ENCODE results near the gene RUFY3. TPM values are rescaled to one million over a fixed set of nuclear protein-coding genes. Genes with fewer than 3 reads are reported as not detected.

RUFY3 gene
- total and polyA plus RNA-seq, 9 of the 15 experiments (the other 6 are each of a cell fraction or from before 2014, with no cell fraction given) = 4.2 to 31.1 (median 21.5) TPM

DNA sequence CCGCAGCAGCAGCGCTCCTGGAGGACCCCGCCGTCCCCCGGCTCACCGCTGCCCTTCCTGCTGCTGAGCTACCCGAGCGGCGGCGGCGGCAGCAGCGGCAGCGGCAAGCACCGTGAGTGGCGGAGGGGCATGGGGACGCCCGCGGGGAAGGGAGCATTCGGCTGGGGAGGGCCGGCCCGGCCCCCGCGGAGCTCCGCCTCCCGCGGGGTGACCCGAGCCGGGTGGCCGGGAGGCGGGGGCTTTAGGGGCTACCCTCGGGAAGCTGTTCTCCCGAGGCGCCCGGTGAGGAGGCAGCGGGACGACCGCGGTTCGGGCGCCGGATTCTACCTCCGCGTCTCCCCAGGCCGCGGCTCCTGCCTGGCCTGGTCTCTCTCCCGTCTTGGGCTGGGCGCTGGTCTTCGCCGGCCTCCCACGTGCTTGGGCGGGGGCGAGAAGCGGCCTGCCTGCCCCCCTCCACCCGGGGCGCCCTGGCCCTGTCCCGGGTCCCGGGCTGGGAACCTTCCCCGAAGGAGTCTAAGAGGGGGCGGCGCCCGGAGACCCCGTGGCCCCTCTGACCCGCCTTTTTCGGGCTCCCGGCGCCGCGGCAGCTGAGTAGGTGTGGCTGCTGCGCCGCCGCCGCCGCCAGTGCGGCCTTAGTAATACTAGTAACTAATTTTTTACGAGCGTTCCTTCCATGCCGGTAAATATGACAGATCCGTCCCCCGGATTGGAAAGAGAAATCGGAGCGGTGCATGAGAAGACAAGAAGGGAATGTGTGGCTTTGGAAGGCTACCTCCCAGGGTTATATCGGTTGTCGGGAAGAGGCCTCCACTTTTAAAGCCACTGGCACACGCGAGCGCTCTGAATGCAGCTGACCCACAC, 16.4 kb upstream of the RUFY3 start (continued):
- TF ChIP-seq KLF10 (CRISPR knock-in tag; IDR thresholded peaks at IDR 0.05) = no peak
- no peak; the same call in 1 of the 2 replicates for TF ChIP-seq ILF3 (IDR thresholded peaks at IDR 0.05; ENCODE audit: borderline replicate concordance)
- no peak for TF ChIP-seq ZBTB17 (CRISPR knock-in tag; IDR thresholded peaks at IDR 0.05)
- TF ChIP-seq SIX5 (IDR thresholded peaks at IDR 0.05; ENCODE audit: borderline replicate concordance in 1 of 2, insufficient read depth in 1 of 2, low read depth in 1 of 2, low read length in 2 of 2) = no peak
- TF ChIP-seq, protein P1, sequence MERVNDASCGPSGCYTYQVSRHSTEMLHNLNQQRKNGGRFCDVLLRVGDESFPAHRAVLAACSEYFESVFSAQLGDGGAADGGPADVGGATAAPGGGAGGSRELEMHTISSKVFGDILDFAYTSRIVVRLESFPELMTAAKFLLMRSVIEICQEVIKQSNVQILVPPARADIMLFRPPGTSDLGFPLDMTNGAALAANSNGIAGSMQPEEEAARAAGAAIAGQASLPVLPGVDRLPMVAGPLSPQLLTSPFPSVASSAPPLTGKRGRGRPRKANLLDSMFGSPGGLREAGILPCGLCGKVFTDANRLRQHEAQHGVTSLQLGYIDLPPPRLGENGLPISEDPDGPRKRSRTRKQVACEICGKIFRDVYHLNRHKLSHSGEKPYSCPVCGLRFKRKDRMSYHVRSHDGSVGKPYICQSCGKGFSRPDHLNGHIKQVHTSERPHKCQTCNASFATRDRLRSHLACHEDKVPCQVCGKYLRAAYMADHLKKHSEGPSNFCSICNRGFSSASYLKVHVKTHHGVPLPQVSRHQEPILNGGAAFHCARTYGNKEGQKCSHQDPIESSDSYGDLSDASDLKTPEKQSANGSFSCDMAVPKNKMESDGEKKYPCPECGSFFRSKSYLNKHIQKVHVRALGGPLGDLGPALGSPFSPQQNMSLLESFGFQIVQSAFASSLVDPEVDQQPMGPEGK (CRISPR knock-in tag; IDR thresholded peaks at IDR 0.05; ENCODE audit: borderline replicate concordance) = no peak
- TF ChIP-seq, protein P2, sequence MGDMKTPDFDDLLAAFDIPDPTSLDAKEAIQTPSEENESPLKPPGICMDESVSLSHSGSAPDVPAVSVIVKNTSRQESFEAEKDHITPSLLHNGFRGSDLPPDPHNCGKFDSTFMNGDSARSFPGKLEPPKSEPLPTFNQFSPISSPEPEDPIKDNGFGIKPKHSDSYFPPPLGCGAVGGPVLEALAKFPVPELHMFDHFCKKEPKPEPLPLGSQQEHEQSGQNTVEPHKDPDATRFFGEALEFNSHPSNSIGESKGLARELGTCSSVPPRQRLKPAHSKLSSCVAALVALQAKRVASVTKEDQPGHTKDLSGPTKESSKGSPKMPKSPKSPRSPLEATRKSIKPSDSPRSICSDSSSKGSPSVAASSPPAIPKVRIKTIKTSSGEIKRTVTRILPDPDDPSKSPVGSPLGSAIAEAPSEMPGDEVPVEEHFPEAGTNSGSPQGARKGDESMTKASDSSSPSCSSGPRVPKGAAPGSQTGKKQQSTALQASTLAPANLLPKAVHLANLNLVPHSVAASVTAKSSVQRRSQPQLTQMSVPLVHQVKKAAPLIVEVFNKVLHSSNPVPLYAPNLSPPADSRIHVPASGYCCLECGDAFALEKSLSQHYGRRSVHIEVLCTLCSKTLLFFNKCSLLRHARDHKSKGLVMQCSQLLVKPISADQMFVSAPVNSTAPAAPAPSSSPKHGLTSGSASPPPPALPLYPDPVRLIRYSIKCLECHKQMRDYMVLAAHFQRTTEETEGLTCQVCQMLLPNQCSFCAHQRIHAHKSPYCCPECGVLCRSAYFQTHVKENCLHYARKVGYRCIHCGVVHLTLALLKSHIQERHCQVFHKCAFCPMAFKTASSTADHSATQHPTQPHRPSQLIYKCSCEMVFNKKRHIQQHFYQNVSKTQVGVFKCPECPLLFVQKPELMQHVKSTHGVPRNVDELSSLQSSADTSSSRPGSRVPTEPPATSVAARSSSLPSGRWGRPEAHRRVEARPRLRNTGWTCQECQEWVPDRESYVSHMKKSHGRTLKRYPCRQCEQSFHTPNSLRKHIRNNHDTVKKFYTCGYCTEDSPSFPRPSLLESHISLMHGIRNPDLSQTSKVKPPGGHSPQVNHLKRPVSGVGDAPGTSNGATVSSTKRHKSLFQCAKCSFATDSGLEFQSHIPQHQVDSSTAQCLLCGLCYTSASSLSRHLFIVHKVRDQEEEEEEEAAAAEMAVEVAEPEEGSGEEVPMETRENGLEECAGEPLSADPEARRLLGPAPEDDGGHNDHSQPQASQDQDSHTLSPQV (IDR thresholded peaks at IDR 0.05) = peak; percentile 87
- TF ChIP-seq RBM39 (optimal IDR thresholded peaks at IDR 0.05; ENCODE audit: low read depth, low read length) = no peak
- TF ChIP-seq ZNF408 (CRISPR knock-in tag; IDR thresholded peaks at IDR 0.05; ENCODE audit: low read depth) = no peak
- no peak for TF ChIP-seq ZBTB1 (CRISPR knock-in tag; IDR thresholded peaks at IDR 0.05; ENCODE audit: borderline replicate concordance, low read depth)
- TF ChIP-seq ZNF583 (CRISPR knock-in tag; IDR thresholded peaks at IDR 0.05) = 0 out of 2 replicates have a peak, but pooled peaks have one; percentile 23
- TF ChIP-seq ZNF764 (CRISPR knock-in tag; IDR thresholded peaks at IDR 0.05; ENCODE audit: low read depth) = no peak
- TF ChIP-seq, protein P3, sequence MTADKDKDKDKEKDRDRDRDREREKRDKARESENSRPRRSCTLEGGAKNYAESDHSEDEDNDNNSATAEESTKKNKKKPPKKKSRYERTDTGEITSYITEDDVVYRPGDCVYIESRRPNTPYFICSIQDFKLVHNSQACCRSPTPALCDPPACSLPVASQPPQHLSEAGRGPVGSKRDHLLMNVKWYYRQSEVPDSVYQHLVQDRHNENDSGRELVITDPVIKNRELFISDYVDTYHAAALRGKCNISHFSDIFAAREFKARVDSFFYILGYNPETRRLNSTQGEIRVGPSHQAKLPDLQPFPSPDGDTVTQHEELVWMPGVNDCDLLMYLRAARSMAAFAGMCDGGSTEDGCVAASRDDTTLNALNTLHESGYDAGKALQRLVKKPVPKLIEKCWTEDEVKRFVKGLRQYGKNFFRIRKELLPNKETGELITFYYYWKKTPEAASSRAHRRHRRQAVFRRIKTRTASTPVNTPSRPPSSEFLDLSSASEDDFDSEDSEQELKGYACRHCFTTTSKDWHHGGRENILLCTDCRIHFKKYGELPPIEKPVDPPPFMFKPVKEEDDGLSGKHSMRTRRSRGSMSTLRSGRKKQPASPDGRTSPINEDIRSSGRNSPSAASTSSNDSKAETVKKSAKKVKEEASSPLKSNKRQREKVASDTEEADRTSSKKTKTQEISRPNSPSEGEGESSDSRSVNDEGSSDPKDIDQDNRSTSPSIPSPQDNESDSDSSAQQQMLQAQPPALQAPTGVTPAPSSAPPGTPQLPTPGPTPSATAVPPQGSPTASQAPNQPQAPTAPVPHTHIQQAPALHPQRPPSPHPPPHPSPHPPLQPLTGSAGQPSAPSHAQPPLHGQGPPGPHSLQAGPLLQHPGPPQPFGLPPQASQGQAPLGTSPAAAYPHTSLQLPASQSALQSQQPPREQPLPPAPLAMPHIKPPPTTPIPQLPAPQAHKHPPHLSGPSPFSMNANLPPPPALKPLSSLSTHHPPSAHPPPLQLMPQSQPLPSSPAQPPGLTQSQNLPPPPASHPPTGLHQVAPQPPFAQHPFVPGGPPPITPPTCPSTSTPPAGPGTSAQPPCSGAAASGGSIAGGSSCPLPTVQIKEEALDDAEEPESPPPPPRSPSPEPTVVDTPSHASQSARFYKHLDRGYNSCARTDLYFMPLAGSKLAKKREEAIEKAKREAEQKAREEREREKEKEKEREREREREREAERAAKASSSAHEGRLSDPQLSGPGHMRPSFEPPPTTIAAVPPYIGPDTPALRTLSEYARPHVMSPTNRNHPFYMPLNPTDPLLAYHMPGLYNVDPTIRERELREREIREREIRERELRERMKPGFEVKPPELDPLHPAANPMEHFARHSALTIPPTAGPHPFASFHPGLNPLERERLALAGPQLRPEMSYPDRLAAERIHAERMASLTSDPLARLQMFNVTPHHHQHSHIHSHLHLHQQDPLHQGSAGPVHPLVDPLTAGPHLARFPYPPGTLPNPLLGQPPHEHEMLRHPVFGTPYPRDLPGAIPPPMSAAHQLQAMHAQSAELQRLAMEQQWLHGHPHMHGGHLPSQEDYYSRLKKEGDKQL (CRISPR knock-in tag; IDR thresholded peaks at IDR 0.05; ENCODE audit: borderline replicate concordance) = no peak
- no peak for TF ChIP-seq FOXM1 (IDR thresholded peaks at IDR 0.05; ENCODE audit: low read depth)
- no peak for TF ChIP-seq FOXM1 (CRISPR knock-in tag; IDR thresholded peaks at IDR 0.05; ENCODE audit: low read depth)
- TF ChIP-seq TAF7 (tag; IDR thresholded peaks at IDR 0.05) = no peak

Data from K562 (cell line).